B cell (primary cell): Measurements from ENCODE around the gene SERGEF. TPM values are rescaled to one million over a fixed set of nuclear protein-coding genes. Genes with fewer than 3 reads are reported as not detected.

Experiments
- ATAC-seq: fragments of 200-7000 bp; cut with Tn5 transposase; one replicate; pipeline ENCODE4 v1.10.0; 2021; ENCODE audit warnings: low read depth, mild to moderate bottlenecking, moderate number of reproducible peaks, moderate library complexity
- CTCF ChIA-PET: fragments of 350-600 bp; sonication (Branson Sonifier 250); formaldehyde crosslinking; loops from one replicate; lab custom pipeline; 2021; ENCODE audit warnings: antibody characterized with exemption, inconsistent platforms; lab: Charles Lee
- POLR2A ChIA-PET: fragments of 350-600 bp; sonication (Branson Sonifier 250); formaldehyde crosslinking; loops from one replicate; lab custom pipeline; 2021; ENCODE audit warnings: antibody characterized with exemption; lab: Charles Lee
- DNase-seq: peaks from one replicate; pipeline ENCODE4 v3.0.0; 2013
- H2AFZ ChIP-seq: 2 replicates; pipeline ENCODE4 v1.6.1; 2012; ENCODE audit warnings: mild to moderate bottlenecking, low read depth, low read length; ENCODE audit not compliant: insufficient read depth, poor library complexity, severe bottlenecking
- H3K27ac ChIP-seq, 2 donors: 1 replicate in 1 of 2; 2 replicates in 1 of 2; pipeline ENCODE4 v1.5.1; 2012 to 2013; ENCODE audit warnings: low read length in 2 of 2, mild to moderate bottlenecking in 2 of 2, moderate library complexity in 1 of 2
- H3K27me3 ChIP-seq, 4 experiments: fragments of 200-600 bp in 1 of 4; sonication (generic) in 1 of 4; replicated peaks in 1 of 4; 1 replicate in 2 of 4; 2 replicates in 2 of 4; pipeline versions ENCODE4 v1.6.1 to v1.7.0; 2013 to 2016; ENCODE audit warnings: low read length in 3 of 4, mild to moderate bottlenecking in 2 of 4, mixed read lengths in 1 of 4, moderate library complexity in 1 of 4; ENCODE audit not compliant: insufficient read depth in 4 of 4, control insufficient read depth in 3 of 4; ENCODE audit errors: control extremely low read depth in 1 of 4
- H3K36me3 ChIP-seq, 2 experiments: replicated peaks in 1 of 2; 1 replicate in 1 of 2; 2 replicates in 1 of 2; pipeline versions ENCODE4 v1.6.1 to v1.7.1; 2013; ENCODE audit warnings: low read length in 1 of 2; ENCODE audit not compliant: insufficient read depth in 2 of 2, control insufficient read depth in 1 of 2; ENCODE audit errors: control extremely low read depth in 1 of 2, extremely low read depth in 1 of 2
- H3K4me1 ChIP-seq, 2 donors: fragments of 200-600 bp in 1 of 2; sonication (generic) in 1 of 2; 1 replicate in 1 of 2; 2 replicates in 1 of 2; pipeline versions ENCODE4 v1.5.1 to v1.6.1; 2013 to 2017; ENCODE audit warnings: low read length in 2 of 2; ENCODE audit not compliant: control insufficient read depth in 2 of 2, insufficient read depth in 2 of 2
- H3K4me2 ChIP-seq: replicated peaks from 2 replicates; pipeline ENCODE3; 2012; ENCODE audit warnings: mild to moderate bottlenecking, low read depth, low read length; ENCODE audit not compliant: poor library complexity, severe bottlenecking
- H3K4me3 ChIP-seq, 5 experiments: fragments of 200-600 bp in 1 of 5; sonication (generic) in 1 of 5; 1 replicate in 3 of 5; 2 replicates in 2 of 5; pipeline versions ENCODE4 v1.5.1 to v1.7.0; 2011 to 2016; ENCODE audit warnings: low read length in 4 of 5, mild to moderate bottlenecking in 4 of 5, low read depth in 2 of 5, control low read depth in 1 of 5, moderate library complexity in 1 of 5; ENCODE audit not compliant: insufficient read depth in 1 of 5; ENCODE audit errors: control extremely low read depth in 1 of 5, extremely low read depth in 1 of 5
- H3K79me2 ChIP-seq: fragments of 200-600 bp; sonication (generic); one replicate; pipeline ENCODE4 v1.6.0; 2016; ENCODE audit warnings: low read length; ENCODE audit not compliant: control insufficient read depth, insufficient read depth
- H3K9ac ChIP-seq: fragments of 200-600 bp; sonication (generic); 2 replicates; pipeline ENCODE4 v1.6.1; 2017; ENCODE audit warnings: mild to moderate bottlenecking, low read length, moderate library complexity
- H3K9me3 ChIP-seq, 3 donors: one replicate each; pipeline versions ENCODE4 v1.6.1 to v1.7.1; 2013; ENCODE audit warnings: low read length in 2 of 3; ENCODE audit not compliant: control insufficient read depth in 2 of 3, insufficient read depth in 1 of 3; ENCODE audit errors: control extremely low read depth in 1 of 3
- H4K20me1 ChIP-seq: 2 replicates; pipeline ENCODE4 v1.6.0; 2012; ENCODE audit warnings: mild to moderate bottlenecking, low read length; ENCODE audit not compliant: insufficient read depth, control insufficient read depth, poor library complexity, severe bottlenecking
- H3K27ac Mint-ChIP-seq: one replicate; pipeline ENCODE4 v1.8.0; 2021; ENCODE audit warnings: mixed read lengths
- H3K27me3 Mint-ChIP-seq: one replicate; pipeline ENCODE4 v1.8.0; 2021; ENCODE audit warnings: mixed read lengths
- H3K4me1 Mint-ChIP-seq: one replicate; pipeline ENCODE4 v1.8.0; 2021; ENCODE audit warnings: mixed read lengths
- H3K4me3 Mint-ChIP-seq: one replicate; pipeline ENCODE4 v1.8.0; 2021; ENCODE audit warnings: mixed read lengths
- H3K9me3 Mint-ChIP-seq: one replicate; pipeline ENCODE4 v1.8.0; 2022; ENCODE audit warnings: mixed read lengths; ENCODE audit not compliant: insufficient read depth
- CTCF ChIP-seq: fragments of 200-600 bp; IDR thresholded peaks from one replicate; pipeline ENCODE4 v1.8.0; 2022; ENCODE audit warnings: antibody characterized with exemption, mild to moderate bottlenecking
- EZH2 ChIP-seq: IDR thresholded peaks from 2 replicates; pipeline ENCODE4 v1.6.1; 2012; ENCODE audit warnings: borderline replicate concordance, low read depth, mild to moderate bottlenecking, moderate library complexity, low read length; ENCODE audit not compliant: insufficient read depth, poor library complexity, severe bottlenecking
- WGBS: methylation state at CpG from one replicate; pipeline ENCODE4 v1.1.5; 2013; ENCODE audit warnings: missing lambda C conversion rate; ENCODE audit not compliant: insufficient coverage; 5-methylcytosine and 5-hydroxymethylcytosine counted together
- intact Hi-C: fragments of 100-400 bp; cut with micrococcal nuclease; formaldehyde crosslinking; loops from one replicate; pipeline ENCODE4 v1.10.0; 2022
- polyA plus RNA-seq: library from polyadenylated mRNA; depleted of rRNA; stranded (reverse); fragments of >200 nt; gene quantifications from 2 replicates; pipeline ENCODE4 v1.2.3, GENCODE V29; 2012
- total RNA-seq, 2 donors: library from RNA; stranded (reverse); fragments of 120-200 nt in 1 of 2; gene quantifications; 1 replicate in 1 of 2; 2 replicates in 1 of 2; pipeline versions ENCODE4 v1.2.3 to v1.2.4, GENCODE V29; 2013 to 2022

Gene SERGEF
- total and polyA plus RNA-seq, 2 donors (not counting 1 experiment from before 2014, with no cell fraction given) = 24.2 to 54.3 TPM

GRCh38 chr11:17924713-17925112, 88.1 kb downstream of the SERGEF start:
- H3K27ac ChIP-seq = no peak overlapping the region
- H3K9me3 Mint-ChIP-seq = no peaks in the 10 kb centered on the region
- H3K4me3 ChIP-seq = no peak overlapping the region
- ATAC-seq (no peak), DNase-seq (no peak)
- no peaks in the 10 kb centered on the region for H4K20me1 ChIP-seq
- POLR2A ChIA-PET = no interaction called here
- no peak overlapping the region for H3K4me2 ChIP-seq
- no peaks in the 10 kb centered on the region for H3K79me2 ChIP-seq
- intact Hi-C loops = no loop called here
- CTCF ChIA-PET = interaction anchor here (0.6 kb wide), 1 partner anchor 683 kb away, joined by 3 read pairs; no protein-coding TSS in a partner anchor
- H3K9ac ChIP-seq = no peak overlapping the region
- no peaks in the 10 kb centered on the region for H3K9me3 ChIP-seq
- no peaks in the 10 kb centered on the region for H3K27me3 Mint-ChIP-seq
- no peak overlapping the region for H3K4me3 Mint-ChIP-seq
- no peaks in the 10 kb centered on the region for H3K4me1 ChIP-seq
- H2AFZ ChIP-seq = no peak overlapping the region
- TF ChIP-seq EZH2 = no peak
- TF ChIP-seq CTCF = no peak
- no peak overlapping the region for H3K27ac Mint-ChIP-seq
- 92% methylated on average over 2 of the region's 3 CpGs for WGBS
- H3K36me3 ChIP-seq = peaks cover 0 to 45% of the 10 kb centered on the region in 2 experiments
- H3K4me1 Mint-ChIP-seq = no peaks in the 10 kb centered on the region
- H3K27me3 ChIP-seq = no peaks in the 10 kb centered on the region

GRCh38 chr11:17923217-17923616, 89.6 kb downstream of the SERGEF start:
- no peaks in the 10 kb centered on the region for H3K4me1 Mint-ChIP-seq
- Histone ChIP-seq H3K9ac (no peak overlapping the region), H2AFZ (no peak overlapping the region)

More at GRCh38 chr11:17923217-17923616, 89.6 kb downstream of the SERGEF start:
- TF ChIP-seq CTCF (no peak), EZH2 (no peak)
- no peak overlapping the region for H3K4me3 Mint-ChIP-seq
- Histone ChIP-seq H3K27me3 (no peaks in the 10 kb centered on the region), H3K79me2 (no peaks in the 10 kb centered on the region), H3K36me3 (peaks cover 0 to 53% of the 10 kb centered on the region in 2 experiments), H3K27ac (no peak overlapping the region), H3K9me3 (no peaks in the 10 kb centered on the region), H3K4me1 (no peaks in the 10 kb centered on the region), H3K4me3 (no peak overlapping the region), H4K20me1 (no peaks in the 10 kb centered on the region), H3K4me2 (no peak overlapping the region)
- ChIA-PET POLR2A (no interaction called here), CTCF (no interaction called here)
- no peak overlapping the region for H3K27ac Mint-ChIP-seq
- H3K9me3 Mint-ChIP-seq = no peaks in the 10 kb centered on the region
- 90% methylated on average over 2 of the region's 3 CpGs for WGBS
- DNase-seq (no peak), ATAC-seq (no peak)
- no peaks in the 10 kb centered on the region for H3K27me3 Mint-ChIP-seq
- intact Hi-C loops = no loop called here
